HTERT RPE-1 (cell line): Measurements from ENCODE around the gene PYCARD.
"Not testable (repeated sequence)": the region's sequence is repeated elsewhere in the genome, so short reads cannot be mapped to it uniquely, and the experiment has no call there.

Experiments
- in situ Hi-C: fragments of 300-500 bp; cut with MboI; formaldehyde crosslinking; loops from 4 replicates; pipeline ENCODE4 v1.14.3; 2020; ENCODE audit warnings: low sequenced_read_pairs

Gene PYCARD

DNA sequence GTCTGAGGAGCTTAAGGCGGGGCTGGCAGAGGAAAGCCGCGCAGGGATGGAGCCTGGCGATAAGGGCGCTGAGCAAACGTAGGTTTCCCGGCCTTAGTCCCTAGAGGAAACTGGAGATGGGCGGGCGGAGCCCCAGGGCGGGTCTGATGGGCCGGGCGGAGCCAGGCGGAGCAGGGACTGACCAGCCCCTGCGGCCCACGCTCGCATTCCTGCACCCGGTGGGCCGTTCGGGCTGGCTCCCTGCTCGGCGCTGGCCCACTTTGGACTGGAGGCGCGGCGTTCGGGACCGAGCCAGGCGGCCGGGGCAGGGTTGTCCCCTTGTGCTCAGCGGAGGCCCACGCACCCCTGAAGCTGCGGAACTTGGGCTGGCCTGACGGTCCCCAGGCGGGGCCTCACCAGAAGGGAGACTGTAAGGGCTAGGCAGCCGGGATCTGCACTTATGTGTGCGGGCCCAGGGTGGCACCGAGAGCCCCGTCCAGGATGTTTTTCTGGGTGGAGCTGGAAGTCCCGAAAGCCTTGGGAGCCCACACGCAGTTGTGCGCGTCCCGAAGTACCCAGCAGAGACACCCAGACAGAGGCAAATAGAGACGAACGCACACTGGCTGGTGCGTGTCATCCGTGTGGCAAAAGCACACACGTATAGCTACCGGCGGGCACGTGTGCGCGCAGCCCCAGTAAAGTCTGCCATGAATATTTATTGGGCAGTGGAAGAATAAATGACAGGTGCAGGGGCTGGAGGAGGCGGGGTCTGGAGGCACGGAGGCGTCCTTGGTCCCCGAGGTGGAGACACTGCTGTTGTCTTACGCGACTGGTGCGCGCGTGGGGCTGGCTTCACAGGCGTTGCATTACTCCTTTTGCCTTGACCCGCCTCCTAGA, 13.0 kb upstream of the PYCARD start:
- in situ Hi-C loops: no loop called here

DNA sequence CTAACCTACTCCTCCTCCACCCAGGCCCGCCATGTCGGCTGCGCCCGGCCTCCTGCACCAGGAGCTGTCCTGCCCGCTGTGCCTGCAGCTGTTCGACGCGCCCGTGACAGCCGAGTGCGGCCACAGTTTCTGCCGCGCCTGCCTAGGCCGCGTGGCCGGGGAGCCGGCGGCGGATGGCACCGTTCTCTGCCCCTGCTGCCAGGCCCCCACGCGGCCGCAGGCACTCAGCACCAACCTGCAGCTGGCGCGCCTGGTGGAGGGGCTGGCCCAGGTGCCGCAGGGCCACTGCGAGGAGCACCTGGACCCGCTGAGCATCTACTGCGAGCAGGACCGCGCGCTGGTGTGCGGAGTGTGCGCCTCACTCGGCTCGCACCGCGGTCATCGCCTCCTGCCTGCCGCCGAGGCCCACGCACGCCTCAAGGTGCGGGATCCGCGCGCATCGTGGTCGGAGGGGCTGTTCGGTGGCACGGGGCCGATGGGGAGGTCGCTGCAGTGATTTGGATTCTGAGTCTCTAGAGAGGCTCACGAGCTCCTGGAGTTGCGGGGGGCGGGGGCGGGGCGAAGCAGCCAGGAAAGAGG, 12.2 kb upstream of the PYCARD start:
- in situ Hi-C loops: no loop called here

DNA sequence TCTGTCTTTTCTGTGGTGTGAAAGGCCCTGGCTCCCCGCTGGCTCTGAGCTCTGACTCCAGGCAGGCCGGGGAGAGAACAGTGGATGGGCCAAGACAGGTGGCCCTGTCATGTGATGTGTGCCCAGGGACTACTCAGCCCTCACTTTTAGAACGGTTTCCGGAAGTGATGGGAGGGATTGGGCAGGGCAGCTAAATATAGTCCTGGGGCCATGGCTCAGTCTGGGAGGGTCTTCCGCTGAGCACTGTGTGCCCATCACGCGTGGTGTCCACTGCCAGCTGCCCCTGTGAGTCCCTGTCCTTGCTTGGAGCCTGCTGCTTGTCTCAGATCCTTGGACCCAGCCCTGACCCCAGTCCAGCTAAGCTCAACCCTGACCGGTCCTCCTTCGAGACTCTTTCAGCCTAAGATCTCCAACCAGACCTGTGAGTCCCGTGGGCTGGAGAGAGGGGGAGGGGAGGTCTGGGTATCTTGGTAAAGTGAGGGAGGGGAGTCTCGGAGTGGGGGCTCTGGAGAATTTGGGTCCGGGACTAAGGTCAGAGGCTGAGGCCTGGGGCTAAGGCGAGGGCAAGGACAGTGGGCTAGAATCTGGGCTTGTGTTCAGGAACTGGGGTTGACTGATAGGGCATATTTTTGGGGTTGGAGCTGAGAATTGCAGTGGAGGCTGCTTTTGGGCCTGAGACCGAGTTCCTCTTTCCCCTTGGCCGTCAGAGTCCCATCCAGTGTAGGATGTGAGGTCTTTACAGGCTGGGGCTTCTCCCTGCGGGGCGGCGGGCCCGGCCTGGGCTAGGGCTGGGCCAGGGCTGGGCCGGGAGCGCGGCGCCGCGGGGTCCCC, 11.5 kb upstream of the PYCARD start, which contains the start of gene TRIM72:
TRIM72 (plus strand) TSS at position 243 of the 831 bp plus-strand sequence. CDS start 620 bp downstream, outside the sequence.
- in situ Hi-C loops: no loop called here

DNA sequence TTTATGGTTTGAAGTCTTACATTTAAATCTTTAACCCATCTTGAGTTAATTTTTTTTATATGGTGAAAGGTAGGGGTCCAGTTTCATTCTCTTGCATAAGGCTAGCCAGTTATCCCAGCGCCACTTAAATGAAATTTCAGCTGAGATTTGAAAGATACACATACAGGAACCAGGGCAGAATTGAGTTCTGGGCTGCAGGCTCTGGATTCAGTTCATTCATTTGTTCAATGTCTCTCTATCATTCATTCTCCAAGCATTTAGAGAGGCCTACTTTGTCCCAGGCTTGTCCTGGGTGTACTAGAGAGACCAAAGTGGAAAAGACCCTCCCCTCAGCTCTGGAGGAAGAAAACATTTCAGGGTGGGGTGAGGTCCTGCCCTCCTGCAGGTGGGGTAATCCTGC, 10.8 kb upstream of the PYCARD start:
- in situ Hi-C loops: no loop called here

DNA sequence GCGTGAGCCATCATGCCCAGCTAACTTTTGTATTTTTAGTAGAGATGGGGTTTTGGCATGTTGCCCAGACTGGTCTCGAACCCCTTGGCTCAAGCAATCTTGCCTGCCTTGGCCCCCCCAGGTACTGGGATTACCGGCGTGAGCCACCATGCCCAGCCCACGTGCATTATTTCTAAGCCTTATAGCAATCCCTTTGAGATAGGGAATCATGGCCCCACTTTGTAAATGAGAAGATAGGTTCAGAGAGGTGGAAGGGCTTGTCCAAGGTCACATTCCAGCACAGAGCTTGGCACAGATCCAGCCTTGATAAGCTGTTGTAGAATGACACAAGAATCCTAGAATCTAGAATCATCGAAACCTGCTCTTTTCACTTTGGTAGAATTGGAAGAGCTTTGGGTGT, 4.2 kb upstream of the PYCARD start:
- in situ Hi-C loops: no loop called here

DNA sequence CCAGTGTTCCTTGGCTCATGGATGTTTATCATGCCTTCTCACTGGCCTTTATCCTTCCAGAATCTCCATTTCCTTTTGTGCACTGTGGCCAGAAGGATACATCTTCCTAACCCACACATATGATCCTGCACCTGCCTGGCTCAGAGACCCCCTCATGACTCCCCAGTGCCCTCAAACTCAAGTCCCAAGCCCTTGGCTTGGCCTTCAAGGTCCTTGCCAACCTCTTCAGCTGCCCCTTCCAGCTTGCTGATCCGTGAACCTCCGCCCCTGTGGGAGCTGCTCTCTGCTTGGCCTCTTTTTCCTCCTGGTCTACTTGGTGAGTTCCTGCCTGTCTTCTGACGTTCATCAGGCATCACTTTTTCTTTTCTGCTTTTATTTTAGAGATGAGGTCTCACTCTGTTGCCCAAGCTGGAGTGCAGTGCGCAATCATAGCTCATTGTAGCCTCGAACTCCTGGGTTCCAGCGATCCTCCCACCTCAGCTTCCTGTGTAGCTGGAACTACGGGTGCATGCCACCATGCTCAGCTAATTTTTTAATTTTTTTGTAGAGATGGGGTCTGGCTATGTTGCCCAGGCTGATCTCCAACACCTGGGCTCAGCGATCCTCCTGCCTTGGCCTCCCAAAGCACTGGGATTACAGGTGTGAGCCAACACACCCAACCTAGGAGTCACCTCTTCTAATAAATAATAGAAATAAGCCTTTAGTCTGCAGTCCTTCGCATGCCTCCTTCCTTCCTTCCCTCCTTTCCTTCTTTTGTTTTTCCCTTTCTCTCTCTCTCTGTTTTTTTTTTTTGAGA, 2.5 kb upstream of the PYCARD start:
- in situ Hi-C loops: no loop called here

DNA sequence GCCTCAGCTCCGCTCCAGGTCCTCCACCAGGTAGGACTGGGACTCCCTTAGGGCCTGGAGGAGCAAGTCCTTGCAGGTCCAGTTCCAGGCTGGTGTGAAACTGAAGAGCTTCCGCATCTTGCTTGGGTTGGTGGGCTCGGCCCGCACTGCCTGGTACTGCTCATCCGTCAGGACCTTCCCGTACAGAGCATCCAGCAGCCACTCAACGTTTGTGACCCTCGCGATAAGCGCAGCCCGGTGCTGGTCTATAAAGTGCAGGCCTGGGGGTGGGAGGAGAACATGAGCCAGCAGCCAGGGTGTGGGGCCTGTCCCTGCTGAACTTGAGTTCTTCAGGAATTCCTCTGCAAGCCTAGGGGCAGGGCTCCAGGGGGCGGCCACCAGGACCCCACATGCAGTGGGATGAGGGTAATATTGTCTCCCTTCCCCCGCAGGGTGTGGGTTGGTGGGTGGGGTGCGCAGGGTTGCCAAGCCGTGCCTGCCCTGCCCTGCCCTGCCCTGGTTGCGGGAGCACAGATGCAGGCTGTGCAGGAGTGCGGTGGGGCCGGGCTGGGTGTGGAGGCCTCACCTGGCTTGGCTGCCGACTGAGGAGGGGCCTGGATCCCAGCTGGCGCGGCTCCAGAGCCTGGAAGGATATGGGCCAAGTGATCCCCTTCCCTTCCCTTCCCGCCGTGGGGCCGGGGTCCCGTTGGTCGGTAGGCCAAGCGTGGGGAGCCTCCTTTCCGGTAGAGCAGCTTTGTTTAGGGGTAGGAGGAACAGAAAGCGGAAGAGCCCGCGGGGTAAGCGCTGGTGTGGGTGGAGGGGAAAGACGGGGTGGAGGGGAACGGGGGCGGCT, 762 bp downstream of the PYCARD start:
- in situ Hi-C loops: no loop called here

DNA sequence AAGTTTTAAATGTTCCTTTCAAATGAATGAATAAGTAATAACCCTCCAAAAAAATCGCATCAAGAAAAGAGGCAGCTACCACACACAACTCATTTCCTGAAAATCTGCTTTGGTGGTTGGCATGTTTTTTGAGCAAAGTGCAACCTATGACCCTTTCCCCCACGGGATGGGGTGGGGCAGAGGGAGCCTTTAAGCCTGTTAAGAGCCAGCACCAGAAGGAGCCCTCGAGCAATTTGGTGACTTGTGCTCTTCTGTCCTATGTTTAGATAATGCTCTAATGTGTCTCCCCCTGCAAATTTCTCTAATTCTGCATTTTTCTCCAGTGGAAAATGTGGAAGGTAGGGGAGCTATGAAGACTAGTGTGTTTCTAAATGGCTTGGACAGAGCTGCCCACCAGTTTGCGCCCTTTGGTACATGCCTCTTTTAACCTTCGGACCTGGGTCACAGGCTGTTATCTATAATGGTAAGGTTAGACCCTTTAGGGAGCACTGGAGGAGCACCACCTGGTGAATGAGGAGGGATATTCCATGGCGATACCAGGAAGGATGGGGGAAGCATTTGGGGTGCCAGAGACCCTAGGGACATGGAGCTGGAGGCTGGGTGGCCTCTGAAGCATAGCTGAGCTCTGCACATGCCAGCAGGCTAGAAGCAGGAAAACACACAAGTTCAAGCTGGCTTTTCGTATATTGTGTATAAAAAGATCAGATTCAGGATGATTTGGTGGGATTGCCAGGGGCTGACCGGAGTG, 1.6 kb downstream of the PYCARD start:
- in situ Hi-C loops: no loop called here

DNA sequence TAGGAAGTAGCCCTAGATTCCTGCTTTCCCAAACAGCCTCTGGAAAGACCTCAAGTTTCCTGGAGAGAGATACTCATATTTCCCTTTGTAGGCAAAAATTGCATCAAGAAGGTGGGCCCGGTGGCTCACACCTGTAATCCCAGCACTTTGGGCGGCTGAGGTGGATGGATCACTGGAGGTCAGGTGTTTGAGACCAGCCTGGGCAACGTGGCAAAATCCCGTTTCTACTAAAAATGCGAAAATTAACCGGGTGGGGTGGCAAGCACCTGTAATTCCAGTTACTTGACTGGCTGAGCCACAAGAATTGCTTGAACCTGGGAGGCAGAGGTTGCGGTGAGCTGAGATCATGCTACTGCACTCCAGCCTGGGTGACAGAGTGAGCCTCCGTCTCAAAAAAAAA, 2.4 kb downstream of the PYCARD start:
- in situ Hi-C loops: not testable (repeated sequence)

DNA sequence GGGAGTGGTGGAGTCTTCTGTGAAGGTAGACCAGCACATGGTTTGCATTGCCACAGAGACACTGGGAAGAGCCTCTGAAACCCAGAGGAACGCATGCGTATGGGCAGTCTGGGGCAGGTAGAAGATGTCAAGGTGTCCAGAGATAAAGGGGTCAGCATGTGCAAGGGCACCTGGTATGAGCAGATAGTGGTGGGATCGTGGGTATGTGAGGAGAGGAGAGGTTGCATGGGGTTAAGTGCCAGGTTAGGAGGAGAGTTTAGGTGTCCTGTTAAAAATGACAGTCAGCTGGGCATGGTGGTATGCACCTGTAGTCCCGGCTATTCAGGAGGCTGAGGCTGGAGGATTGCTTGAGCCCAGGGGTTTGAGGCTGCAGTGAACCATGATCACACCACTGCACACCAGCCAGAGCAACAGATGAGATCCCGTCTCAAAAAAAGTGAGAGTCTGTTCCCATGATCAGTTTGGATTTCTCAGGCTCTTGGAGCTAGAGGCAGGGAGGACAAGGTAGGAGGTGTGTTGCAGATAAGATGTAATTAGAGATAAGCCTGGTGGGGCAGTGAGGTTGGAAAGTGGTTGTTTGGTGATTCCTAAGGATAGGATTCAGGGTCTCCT, 3.0 kb downstream of the PYCARD start:
- in situ Hi-C loops: no loop called here

DNA sequence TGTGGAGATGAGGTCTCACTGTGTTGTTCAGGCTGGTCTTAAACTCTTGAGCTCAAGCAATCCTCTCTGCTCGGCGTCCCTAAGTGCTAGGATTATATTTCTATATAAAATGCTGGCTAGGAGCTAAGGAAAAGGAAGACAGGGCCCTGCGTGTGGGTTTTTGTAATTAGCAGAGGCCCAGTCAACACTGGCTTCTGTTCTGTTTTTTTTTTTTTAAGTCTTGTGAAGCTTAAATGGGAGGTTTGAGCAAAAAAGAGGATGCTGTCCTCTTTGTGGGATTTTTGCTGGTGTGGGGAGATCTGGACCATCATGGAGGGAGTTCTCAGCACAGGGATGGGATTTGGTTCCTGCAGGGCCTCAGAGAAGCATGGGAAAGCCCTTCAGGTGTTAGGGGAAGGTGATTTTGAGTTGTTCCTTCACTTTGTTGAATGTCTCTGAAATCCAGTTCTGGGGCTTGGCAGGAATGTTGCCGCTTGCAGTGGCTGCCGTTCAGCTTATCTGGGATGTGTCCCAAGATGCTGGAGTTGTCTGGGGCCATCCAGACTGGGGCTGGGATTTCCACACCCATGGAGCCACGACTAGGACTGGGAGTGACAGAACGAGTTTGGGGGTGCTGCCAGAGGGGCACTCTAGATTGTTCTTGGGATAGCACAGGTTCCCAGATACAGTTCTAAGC, 4.2 kb downstream of the PYCARD start:
- in situ Hi-C loops: no loop called here

DNA sequence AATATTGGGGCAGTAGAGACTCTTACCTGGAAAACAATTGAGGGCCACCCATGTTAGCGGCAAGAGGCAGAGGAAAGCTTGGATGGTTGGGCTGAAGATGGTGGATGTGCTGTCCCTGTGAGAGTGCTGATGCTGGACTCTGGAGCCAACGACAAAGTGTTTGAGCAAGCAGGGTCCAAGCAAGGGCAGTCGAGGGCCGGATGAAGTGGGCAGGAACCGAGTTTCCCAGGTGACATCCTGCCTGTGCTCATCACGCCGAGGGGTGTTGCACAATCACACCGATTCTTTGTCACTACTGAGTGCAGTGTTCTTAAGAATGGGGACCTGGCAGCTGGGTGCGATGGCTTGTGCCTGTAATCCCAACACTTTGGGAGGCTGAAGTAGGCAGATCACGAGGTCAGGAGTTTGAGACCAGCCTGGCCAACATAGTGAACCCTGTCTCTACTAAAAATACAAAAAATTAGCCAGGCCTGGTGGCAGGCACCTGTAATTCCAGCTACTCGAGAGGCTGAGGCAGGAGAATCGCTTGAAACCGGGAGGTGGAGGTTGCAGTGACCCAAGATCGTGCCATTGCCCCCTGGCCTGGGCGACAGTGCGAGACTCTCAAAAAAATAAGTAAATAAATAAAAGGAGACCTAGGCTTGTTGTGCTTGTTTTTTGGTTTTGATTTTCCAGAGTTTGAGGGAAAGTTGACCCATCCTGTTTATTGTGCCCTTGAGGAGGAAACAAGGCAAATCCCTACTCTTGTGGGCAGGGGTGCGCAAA, 6.1 kb downstream of the PYCARD start:
- in situ Hi-C loops: no loop called here

DNA sequence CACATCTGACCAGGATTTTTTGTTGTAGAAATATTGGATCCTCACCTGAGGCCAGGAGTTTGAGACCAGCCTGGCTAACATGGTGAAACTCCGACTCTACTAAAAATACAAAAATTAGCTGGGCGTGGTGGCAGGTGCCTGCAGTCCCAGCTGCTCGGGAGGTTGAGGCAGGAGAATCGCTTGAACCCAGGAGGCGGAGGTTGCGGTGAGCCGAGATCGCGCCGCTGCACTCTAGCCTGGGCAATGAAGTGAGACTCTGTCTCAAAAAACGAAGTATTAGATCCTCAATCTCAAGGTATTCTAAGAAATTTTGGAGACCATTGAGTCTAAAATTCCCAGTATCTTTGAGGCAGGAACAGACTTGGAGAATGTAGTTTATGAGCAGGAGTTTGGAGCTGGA, 6.7 kb downstream of the PYCARD start:
- in situ Hi-C loops: not testable (repeated sequence)

DNA sequence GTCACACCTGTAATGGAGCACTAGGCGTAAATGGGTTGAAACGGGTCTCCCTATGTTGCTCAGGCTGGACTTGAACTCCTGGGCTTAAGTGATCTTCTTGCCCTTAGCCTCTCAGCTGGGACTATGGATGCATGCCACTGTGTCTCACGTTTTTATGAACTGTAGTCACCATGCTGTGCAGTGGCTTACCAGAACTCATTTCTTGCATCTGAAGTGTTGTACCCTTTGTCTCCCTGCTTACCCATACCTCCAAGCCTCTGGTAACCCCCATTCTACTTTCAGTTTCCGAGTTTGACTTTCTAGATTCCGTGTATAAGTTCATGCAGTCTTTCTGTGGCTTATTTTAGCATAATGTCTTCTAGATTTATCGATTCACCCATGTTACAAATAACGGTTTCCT, 7.7 kb downstream of the PYCARD start:
- in situ Hi-C loops: no loop called here

DNA sequence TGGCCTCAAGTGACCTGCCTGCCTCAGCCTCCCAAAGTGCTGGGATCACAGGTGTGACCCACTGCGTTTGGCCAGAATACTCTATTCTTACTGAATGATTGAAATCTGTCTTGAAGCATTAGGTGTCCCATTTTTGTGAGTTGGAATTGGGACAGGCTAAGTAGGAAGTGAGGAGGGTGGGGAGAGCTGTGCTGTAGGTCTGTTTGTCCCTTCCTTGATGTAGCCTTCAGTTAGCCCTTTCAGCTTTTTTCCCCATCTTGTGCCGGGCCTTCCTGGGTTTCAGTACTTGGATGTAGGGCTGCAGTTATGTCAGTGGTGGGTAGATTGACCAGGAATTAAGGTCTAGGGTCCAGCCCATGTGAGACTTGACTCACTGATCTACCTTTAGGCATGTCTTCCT, 8.7 kb downstream of the PYCARD start:
- in situ Hi-C loops: no loop called here

DNA sequence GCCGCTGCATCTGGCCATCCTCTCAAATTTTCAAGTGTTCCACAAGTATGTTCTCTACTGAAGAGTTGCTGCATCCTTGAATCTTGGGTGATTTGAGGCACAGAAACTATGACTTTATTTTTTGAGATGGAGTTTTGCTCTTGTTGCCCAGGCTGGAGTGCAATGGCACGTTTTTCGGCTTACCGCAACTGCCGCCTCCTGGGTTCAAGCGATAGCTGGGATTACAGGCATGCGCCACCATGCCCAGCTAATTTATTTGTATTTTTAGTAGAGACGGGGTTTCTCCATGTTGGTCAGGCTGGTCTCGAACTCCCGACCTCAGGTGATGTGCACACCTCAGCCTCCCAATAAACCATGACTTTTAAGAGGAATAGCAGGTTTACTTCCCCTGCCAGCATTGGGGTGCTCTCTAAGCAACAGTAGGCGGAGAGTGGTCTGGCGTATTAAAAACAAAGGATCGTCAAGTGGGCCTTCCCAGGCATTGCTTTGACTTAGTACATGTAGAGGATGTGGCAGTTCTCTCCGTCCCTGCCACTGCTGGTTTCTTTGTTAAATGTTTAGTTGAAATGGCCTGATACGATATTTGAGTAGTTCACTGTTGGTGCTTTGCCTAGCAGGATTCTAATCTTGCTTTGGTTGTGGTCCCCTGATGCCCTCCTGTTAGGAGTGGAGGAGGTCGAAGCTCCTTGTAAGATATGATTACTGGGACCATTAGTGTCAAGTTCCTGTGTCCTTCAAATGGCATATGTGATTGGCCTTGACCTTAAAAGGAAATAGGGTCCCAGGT, 9.5 kb downstream of the PYCARD start:
- in situ Hi-C loops: no loop called here
